ENCODE results near the gene RUSC2.

The RUSC2 gene, protein sequence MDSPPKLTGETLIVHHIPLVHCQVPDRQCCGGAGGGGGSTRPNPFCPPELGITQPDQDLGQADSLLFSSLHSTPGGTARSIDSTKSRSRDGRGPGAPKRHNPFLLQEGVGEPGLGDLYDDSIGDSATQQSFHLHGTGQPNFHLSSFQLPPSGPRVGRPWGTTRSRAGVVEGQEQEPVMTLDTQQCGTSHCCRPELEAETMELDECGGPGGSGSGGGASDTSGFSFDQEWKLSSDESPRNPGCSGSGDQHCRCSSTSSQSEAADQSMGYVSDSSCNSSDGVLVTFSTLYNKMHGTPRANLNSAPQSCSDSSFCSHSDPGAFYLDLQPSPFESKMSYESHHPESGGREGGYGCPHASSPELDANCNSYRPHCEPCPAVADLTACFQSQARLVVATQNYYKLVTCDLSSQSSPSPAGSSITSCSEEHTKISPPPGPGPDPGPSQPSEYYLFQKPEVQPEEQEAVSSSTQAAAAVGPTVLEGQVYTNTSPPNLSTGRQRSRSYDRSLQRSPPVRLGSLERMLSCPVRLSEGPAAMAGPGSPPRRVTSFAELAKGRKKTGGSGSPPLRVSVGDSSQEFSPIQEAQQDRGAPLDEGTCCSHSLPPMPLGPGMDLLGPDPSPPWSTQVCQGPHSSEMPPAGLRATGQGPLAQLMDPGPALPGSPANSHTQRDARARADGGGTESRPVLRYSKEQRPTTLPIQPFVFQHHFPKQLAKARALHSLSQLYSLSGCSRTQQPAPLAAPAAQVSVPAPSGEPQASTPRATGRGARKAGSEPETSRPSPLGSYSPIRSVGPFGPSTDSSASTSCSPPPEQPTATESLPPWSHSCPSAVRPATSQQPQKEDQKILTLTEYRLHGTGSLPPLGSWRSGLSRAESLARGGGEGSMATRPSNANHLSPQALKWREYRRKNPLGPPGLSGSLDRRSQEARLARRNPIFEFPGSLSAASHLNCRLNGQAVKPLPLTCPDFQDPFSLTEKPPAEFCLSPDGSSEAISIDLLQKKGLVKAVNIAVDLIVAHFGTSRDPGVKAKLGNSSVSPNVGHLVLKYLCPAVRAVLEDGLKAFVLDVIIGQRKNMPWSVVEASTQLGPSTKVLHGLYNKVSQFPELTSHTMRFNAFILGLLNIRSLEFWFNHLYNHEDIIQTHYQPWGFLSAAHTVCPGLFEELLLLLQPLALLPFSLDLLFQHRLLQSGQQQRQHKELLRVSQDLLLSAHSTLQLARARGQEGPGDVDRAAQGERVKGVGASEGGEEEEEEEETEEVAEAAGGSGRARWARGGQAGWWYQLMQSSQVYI (N-terminal part only)

DNA sequence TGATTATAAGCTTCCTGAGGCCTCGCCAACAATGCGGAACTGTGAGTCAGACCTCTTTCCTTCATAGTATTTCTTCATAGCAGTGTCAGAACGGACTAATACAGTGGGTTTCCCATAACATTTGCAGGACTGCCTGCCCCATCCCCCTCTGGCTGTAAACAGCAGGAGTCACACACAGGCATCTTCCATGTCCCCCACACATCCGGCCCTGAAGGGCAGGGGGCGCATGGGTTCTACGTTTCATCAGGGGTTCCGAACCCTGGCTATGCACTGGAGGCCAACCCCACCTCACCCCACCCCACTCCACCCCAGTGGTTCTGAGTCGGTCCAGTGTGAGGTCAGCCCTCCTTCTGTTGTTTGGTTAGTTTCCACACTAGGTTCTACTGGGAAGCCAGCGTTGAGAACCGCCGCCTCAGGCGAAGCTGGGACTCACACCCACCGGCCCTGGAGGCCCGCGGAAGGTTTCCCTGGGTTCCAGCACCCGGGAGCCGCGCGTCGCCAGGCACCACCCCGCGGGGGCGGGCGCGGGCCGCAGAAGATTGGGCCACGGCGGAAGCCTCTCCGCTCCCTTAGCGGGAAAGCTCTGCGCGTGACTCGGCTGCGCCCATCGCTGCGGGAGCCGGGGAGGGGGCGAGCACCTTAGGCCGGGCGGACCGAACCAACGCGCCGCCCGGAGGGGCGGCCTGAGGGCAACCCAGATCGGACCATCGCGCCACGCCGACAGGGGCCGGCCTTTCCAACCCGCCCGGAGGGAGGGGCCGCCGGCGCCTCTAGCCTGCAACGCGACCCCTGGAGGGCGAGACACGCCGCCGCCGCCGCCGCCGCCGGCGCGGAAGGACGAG, at the start of gene RUSC2:
RUSC2 (plus strand) TSS at position 799 of the 842 bp plus-strand sequence. CDS start 56,411 bp downstream, outside the sequence.
- no peak for DNase-seq (ENCODE audit: low read depth, low spot score)
- peak within 1 kb of the TSS; percentile 69 for H3K9ac ChIP-seq (ENCODE audit: insufficient read length)
- H3K27ac ChIP-seq: peak within 1 kb of the TSS; percentile 89
- peak within 1 kb of the TSS; percentile 91 for H3K4me3 ChIP-seq
- no peak for TF ChIP-seq FOXP2 (optimal IDR thresholded peaks at IDR 0.05; ENCODE audit: control extremely low read depth, extremely low read length, insufficient read depth)
- peak; percentile 42; the same call in 1 of the 2 replicates for TF ChIP-seq POLR2AphosphoS5 (IDR thresholded peaks at IDR 0.05; ENCODE audit: borderline replicate concordance, low read depth, low read length)
- no peaks in the 10 kb centered on the region for H3K9me3 ChIP-seq (ENCODE audit: low read depth, low read length)
- H3K36me3 ChIP-seq (ENCODE audit: insufficient read depth, low read length): no peaks in the 10 kb centered on the region

DNA sequence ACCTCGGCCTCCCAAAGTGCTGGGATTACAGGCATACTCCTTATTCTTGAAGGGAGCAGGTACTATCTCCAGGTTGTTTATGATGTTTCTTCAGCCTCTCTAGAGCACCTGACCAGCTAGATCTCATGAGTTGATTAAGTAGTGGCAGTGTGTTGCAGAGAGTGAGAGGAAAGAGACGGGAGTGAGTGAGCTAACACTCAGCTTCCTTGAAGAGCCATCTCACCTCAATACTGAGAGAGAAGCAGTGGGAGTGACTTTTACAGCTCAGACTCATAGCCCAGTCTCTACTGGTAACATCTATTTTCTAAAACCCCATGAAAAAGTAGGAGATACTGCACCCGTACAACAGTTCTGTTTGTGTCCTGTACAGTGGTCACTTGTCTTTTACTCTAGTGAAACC, 43.9 kb upstream of the RUSC2 start:
- TF ChIP-seq FOXP2 (optimal IDR thresholded peaks at IDR 0.05; ENCODE audit: control extremely low read depth, extremely low read length, insufficient read depth) (no peak), POLR2AphosphoS5 (IDR thresholded peaks at IDR 0.05; ENCODE audit: borderline replicate concordance, low read depth, low read length) (no peak), EZH2 (IDR thresholded peaks at IDR 0.05) (no peak)
- Histone ChIP-seq H3K9ac (ENCODE audit: insufficient read length) (no peak overlapping the region), H3K27ac (no peak overlapping the region), H3K4me3 (no peak overlapping the region), H3K36me3 (ENCODE audit: insufficient read depth, low read length) (no peaks in the 10 kb centered on the region), H3K9me3 (ENCODE audit: low read depth, low read length) (no peaks in the 10 kb centered on the region)
- no peak for DNase-seq (ENCODE audit: low read depth, low spot score)

GRCh38 chr9:35448496-35448895, 41.4 kb upstream of the RUSC2 start:
- H3K36me3 ChIP-seq (ENCODE audit: insufficient read depth, low read length): no peaks in the 10 kb centered on the region
- H3K27ac ChIP-seq: no peak overlapping the region
- no peak overlapping the region for H3K9ac ChIP-seq (ENCODE audit: insufficient read length)
- no peak overlapping the region for H3K4me3 ChIP-seq
- no peak for DNase-seq (ENCODE audit: low read depth, low spot score)
- H3K9me3 ChIP-seq (ENCODE audit: low read depth, low read length): no peaks in the 10 kb centered on the region
- TF ChIP-seq EZH2 (IDR thresholded peaks at IDR 0.05) (no peak), FOXP2 (optimal IDR thresholded peaks at IDR 0.05; ENCODE audit: control extremely low read depth, extremely low read length, insufficient read depth) (no peak), POLR2AphosphoS5 (IDR thresholded peaks at IDR 0.05; ENCODE audit: borderline replicate concordance, low read depth, low read length) (no peak)

- Histone ChIP-seq H3K9ac (ENCODE audit: insufficient read length) (no peak overlapping the region), H3K4me3 (no peak overlapping the region), H3K27ac (no peak overlapping the region), H3K9me3 (ENCODE audit: low read depth, low read length) (no peaks in the 10 kb centered on the region), H3K36me3 (ENCODE audit: insufficient read depth, low read length) (no peaks in the 10 kb centered on the region)
- TF ChIP-seq POLR2AphosphoS5 (IDR thresholded peaks at IDR 0.05; ENCODE audit: borderline replicate concordance, low read depth, low read length) (no peak), FOXP2 (optimal IDR thresholded peaks at IDR 0.05; ENCODE audit: control extremely low read depth, extremely low read length, insufficient read depth) (no peak)
- DNase-seq (ENCODE audit: low read depth, low spot score): no peak
Observed at GRCh38 chr9:35452481-35452880, 37.4 kb upstream of the RUSC2 start.

DNA sequence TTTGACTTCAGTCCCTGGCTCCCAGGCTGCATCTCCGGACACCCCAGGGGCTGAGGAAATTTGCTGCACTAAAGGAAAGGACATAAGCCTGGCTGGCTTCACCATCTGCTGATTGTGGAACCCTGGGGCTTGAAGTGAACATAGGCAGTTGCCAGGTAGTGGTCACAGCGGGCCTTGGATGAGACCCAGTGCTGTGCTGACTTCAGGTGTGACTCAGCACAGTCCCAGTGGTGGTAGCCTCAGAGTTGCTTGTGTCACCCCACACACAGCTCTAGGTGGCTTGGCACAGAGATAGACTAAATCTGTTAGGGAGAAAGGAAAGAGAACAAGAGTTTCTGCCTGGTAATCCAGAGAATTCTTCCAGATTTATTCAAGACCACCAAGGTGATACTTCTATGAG, 36.1 kb upstream of the RUSC2 start:
- DNase-seq (ENCODE audit: low read depth, low spot score): no peak
- TF ChIP-seq EZH2 (IDR thresholded peaks at IDR 0.05): no peak
- no peak for TF ChIP-seq POLR2AphosphoS5 (IDR thresholded peaks at IDR 0.05; ENCODE audit: borderline replicate concordance, low read depth, low read length)
- TF ChIP-seq FOXP2 (optimal IDR thresholded peaks at IDR 0.05; ENCODE audit: control extremely low read depth, extremely low read length, insufficient read depth): no peak
- H3K4me3 ChIP-seq: no peak overlapping the region
- H3K9me3 ChIP-seq (ENCODE audit: low read depth, low read length): no peaks in the 10 kb centered on the region
- H3K9ac ChIP-seq (ENCODE audit: insufficient read length): no peak overlapping the region
- H3K27ac ChIP-seq: no peak overlapping the region
- H3K36me3 ChIP-seq (ENCODE audit: insufficient read depth, low read length): no peaks in the 10 kb centered on the region

DNA sequence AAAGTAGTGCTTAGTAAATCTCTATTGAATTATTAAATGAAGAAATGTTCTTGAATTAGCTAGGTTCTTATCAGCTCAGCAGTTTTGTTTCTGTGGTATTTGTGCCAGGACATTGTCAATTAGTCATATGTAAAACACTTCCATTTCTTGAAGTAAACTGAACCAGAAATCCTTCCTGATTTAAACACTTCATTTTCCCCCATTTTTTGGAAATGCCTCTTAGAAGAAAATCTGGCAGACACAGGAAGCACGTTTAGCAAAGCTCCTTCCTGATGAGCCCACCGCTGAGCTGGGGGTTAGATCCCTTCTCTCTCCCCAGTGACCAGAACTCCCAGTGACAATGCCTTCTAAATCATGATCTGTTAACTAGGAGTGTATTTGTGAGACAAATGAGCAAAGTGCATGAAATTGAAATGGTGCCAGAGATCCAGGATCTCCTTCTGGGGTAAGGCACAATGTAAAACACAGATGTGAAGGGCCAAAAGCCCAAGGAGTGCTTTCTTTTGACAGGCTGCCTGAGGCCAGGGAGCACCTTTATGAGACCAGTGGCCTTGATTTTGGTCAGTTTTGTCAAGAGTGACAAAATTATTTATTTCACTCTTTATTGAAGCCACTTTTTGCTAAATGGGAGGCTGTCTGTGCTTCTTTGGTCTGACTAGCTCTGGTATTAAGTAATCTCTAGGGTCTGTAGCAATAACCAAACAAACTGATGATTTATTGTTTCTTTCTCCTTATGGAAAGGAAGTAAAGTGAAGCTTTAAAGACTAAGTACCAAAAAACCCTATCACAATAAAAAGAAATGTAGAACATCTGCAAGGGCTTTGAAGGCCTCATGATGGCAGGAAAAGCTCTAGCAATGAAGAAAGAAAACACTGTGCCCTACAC, 25.5 kb upstream of the RUSC2 start:
- Histone ChIP-seq H3K27ac (peak overlapping the region; percentile 71), H3K4me3 (peak overlapping the region; percentile 31), H3K9ac (ENCODE audit: insufficient read length) (no peak overlapping the region), H3K36me3 (ENCODE audit: insufficient read depth, low read length) (no peaks in the 10 kb centered on the region), H3K9me3 (ENCODE audit: low read depth, low read length) (no peaks in the 10 kb centered on the region)
- TF ChIP-seq FOXP2 (optimal IDR thresholded peaks at IDR 0.05; ENCODE audit: control extremely low read depth, extremely low read length, insufficient read depth) (no peak), EZH2 (IDR thresholded peaks at IDR 0.05) (no peak), POLR2AphosphoS5 (IDR thresholded peaks at IDR 0.05; ENCODE audit: borderline replicate concordance, low read depth, low read length) (no peak)
- DNase-seq (ENCODE audit: low read depth, low spot score): peak; percentile 28
